Loucy (cell line): Measurements from ENCODE around the gene XPNPEP3.

Source experiments
- CTCF ChIP-seq: fragments of 200-600 bp; sonication (generic); conservative IDR thresholded peaks from 2 replicates; pipeline ENCODE4 v1.5.1; 2014; ENCODE audit warnings: mild to moderate bottlenecking, antibody characterized with exemption, low read length
- EZH2phosphoT487 ChIP-seq: fragments of 200-600 bp; IDR thresholded peaks from 2 replicates; pipeline ENCODE4 v1.6.1; 2018; ENCODE audit warnings: antibody characterized with exemption, mild to moderate bottlenecking, moderate library complexity, borderline replicate concordance

- TF ChIP-seq CTCF (no peak), EZH2phosphoT487 (no peak)
These were observed 62.5 kb downstream of the XPNPEP3 start for GRCh38 chr22:40919446-40919845.
